Central memory CD4-positive, alpha-beta T cell (primary cell): ENCODE data around the gene EPB41L2.
"Not testable (repeated sequence)": the region's sequence is repeated elsewhere in the genome, so short reads cannot be mapped to it uniquely, and the experiment has no call there.

Experiments used
- DNase-seq: peaks from one replicate; pipeline ENCODE4 v3.0.0; 2022

Gene EPB41L2

GRCh38 chr6:131001945-131002660, 60.9 kb downstream of the EPB41L2 start:
- no peak for DNase-seq

- no peak for DNase-seq
Observed at GRCh38 chr6:131001111-131001736, 61.8 kb downstream of the EPB41L2 start.

DNA sequence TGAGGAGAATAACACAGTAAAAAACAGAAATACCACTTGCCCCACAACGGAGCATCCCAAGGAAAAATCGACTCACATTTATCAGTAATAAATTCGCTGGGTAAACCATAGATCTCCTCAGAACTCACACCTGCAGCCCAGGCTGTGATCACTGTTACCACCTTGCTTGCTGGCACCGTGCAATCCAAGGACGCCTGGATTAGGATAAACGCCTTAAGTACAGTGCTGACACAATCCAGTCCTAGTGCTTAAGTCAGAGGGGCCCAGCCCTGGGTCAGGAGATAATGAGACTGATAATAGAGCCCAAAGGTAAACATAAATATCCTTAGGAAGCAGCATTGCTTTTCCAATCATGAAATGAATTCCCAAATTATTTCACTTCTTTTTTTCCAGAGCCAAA, 62.5 kb downstream of the EPB41L2 start:
- DNase-seq: no peak

GRCh38 chr6:130997061-130997753, 65.8 kb downstream of the EPB41L2 start:
- no peak for DNase-seq

DNA sequence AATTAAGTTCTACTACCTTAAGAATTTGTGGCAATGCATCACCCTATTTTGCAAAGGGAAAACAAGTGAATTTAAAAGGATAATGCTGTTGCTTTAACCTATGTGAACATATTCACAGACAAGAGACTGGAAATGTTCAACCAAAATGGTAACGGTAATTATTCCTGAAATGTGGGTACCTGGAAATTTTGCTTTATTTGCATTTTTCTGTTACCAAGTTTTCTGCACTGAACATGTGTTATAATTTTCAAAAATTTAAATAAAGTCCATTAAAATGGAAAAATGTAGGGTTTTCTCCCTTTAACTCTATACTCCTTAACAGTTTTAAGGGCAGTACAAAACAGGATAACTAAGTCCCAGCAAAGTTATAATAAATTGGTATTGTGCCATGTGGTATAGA, 66.4 kb downstream of the EPB41L2 start:
- no peak for DNase-seq

- DNase-seq: no peak
Observed at GRCh38 chr6:130995783-130996447, 67.1 kb downstream of the EPB41L2 start.

DNA sequence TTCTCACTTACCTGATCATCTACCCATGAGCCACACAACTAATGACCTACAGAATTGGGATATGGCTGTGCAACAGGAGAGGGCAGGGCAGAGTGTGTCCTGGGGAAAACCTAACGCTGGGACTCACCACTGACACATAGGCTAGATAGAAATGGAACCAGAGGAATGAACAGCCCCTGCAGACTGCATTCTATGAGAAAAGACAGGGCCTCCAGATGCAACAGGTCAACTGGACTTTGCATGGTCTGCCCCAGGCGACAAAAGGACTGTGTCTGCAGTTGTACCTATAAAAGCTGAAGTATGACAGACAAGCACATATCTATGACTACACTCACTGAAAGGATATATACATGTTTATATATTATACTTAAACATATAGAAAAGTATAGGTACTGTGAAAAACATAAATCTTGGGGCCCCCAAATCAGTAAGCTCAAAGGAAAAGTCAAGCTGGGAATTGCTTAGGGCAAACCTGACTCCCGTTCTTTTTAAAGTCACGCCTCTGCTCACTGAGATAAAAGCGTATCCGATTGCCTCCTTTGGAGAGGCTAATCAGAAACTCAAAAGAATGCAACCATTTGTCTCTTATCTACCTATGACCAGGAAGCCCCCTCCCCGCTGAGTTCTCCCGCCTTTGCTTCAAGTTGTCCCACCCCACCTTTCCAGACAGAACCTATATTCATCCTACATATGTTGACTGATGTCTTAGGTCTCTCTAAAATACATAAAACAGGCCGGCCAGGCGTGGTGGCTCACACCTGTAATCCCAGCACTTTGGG, 68.5 kb downstream of the EPB41L2 start:
- DNase-seq: no peak

GRCh38 chr6:130993292-130993765, 69.7 kb downstream of the EPB41L2 start:
- no peak for DNase-seq

GRCh38 chr6:130991422-130992137, 71.5 kb downstream of the EPB41L2 start:
- DNase-seq: no peak

- DNase-seq: not testable (repeated sequence)
Observed at GRCh38 chr6:130987539-130987938, 75.5 kb downstream of the EPB41L2 start.

- no peak for DNase-seq
Observed at GRCh38 chr6:130985115-130985514, 77.9 kb downstream of the EPB41L2 start.

- DNase-seq: no peak
Observed at GRCh38 chr6:130982941-130983456, 80.0 kb downstream of the EPB41L2 start.

GRCh38 chr6:130982135-130982534, 80.9 kb downstream of the EPB41L2 start:
- DNase-seq: no peak

GRCh38 chr6:130981409-130981808, 81.6 kb downstream of the EPB41L2 start:
- no peak for DNase-seq

- DNase-seq: no peak
Observed at GRCh38 chr6:130980310-130981032, 82.6 kb downstream of the EPB41L2 start.

GRCh38 chr6:130978660-130979396, 84.2 kb downstream of the EPB41L2 start:
- no peak for DNase-seq

GRCh38 chr6:130978180-130978579, 84.9 kb downstream of the EPB41L2 start:
- no peak for DNase-seq

DNA sequence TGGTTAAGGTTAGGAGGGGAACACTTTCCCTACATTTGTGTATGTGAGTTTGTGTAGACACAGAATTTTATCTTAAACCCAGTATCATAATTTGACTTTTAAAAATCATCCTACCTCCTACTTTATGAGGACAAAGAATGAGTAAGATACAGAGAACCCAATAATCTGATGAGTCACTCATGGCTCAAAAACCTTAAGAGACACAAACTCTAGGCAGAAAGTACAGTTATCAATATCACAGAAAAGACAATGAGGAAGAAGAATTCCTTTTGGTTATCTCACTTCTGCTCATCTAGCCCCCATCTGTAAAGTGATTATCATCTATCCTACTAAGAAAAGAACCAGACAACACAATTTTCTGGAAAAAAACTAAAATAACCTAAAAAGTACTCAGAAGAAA, 87.7 kb downstream of the EPB41L2 start:
- no peak for DNase-seq

- no peak for DNase-seq
Observed at GRCh38 chr6:130973521-130974277, 89.3 kb downstream of the EPB41L2 start.
